Tibial nerve (tissue), 4 donors: ENCODE measurements around the gene GPC6. TPM values are rescaled to one million over a fixed set of nuclear protein-coding genes. Genes with fewer than 3 reads are reported as not detected.

ENCODE experiments used
- DNase-seq, 2 donors: peaks; one replicate each; pipeline ENCODE4 v3.0.0-alpha.2; 2019; ENCODE audit warnings: low spot score in 2 of 2
- H3K27ac ChIP-seq, 4 donors: fragments of 200-600 bp; sonication (generic) in 3 of 4; one replicate each; pipeline ENCODE4 v1.5.1; 2017 to 2019; ENCODE audit warnings: mild to moderate bottlenecking in 1 of 4
- H3K27me3 ChIP-seq, 2 donors: fragments of 200-600 bp; sonication (generic) in 1 of 2; one replicate each; pipeline versions ENCODE4 v1.5.1 to v1.6.0; 2017 to 2019
- H3K36me3 ChIP-seq, 3 donors: fragments of 200-600 bp; sonication (generic); one replicate each; pipeline ENCODE4 v1.5.1; 2018 to 2019
- H3K4me1 ChIP-seq, 4 donors: fragments of 200-600 bp; sonication (generic) in 3 of 4; one replicate each; pipeline ENCODE4 v1.5.1; 2017 to 2019
- H3K4me3 ChIP-seq, 4 donors: fragments of 200-600 bp; sonication (generic) in 3 of 4; one replicate each; pipeline ENCODE4 v1.5.1; 2017 to 2019; ENCODE audit warnings: mild to moderate bottlenecking in 1 of 4, moderate library complexity in 1 of 4
- H3K9me3 ChIP-seq, 4 donors: fragments of 200-600 bp; sonication (generic) in 3 of 4; one replicate each; pipeline ENCODE4 v1.5.1; 2017 to 2019
- EP300 ChIP-seq, 2 donors: sonication (generic); formaldehyde crosslinking; IDR thresholded peaks; one replicate each; pipeline ENCODE4 v1.6.1; 2017; ENCODE audit warnings: antibody characterized with exemption in 2 of 2, mild to moderate bottlenecking in 1 of 2
- POLR2A ChIP-seq, 2 donors: fragments of 450-650 bp; IDR thresholded peaks; one replicate each; pipeline ENCODE4 v1.6.1; 2017; ENCODE audit warnings: antibody characterized with exemption in 2 of 2, mild to moderate bottlenecking in 2 of 2, moderate library complexity in 2 of 2
- WGBS, 2 donors: methylation state at CpG; one replicate each; pipeline ENCODE4 v1.1.5; 2018; 5-methylcytosine and 5-hydroxymethylcytosine counted together
- total RNA-seq, 4 donors: library from RNA; depleted of rRNA; stranded (reverse); fragments of >200 nt; gene quantifications; one replicate each; pipeline ENCODE4 v1.1.0, GENCODE V29; 2016
- TF ChIP-seq, protein P1 (sequence below), 5 experiments: fragments of 200-600 bp in 3 of 5; fragments of 450-650 bp in 2 of 5; sonication (generic) in 3 of 5; IDR thresholded peaks; one replicate each; pipeline ENCODE4 v1.5.1; 2016 to 2019; ENCODE audit warnings: antibody characterized with exemption in 5 of 5, mild to moderate bottlenecking in 3 of 5, moderate library complexity in 2 of 5

GPC6 gene
- total RNA-seq, 4 donors from 2014 or later: 21.9 to 39.5 (median 29.8) TPM

DNA sequence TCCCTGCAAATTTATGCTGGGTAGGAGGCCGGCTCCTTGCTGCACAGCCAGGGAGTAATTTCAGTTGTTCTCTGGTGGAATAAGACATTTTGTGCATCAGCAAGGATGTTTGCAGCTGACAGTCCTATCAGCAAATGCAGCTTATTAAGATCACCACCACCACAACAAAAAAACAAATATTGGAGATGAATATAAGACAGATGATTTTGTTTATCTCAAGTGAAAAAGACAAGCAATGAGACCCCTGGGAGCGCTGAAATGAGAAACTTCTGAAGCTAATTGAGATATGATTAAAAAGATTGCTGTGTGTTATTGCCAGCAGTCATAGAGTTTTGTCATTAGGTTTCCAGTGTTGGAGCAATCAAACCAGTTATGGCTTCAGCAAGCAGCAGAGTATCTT, 505.6 kb downstream of the GPC6 start:
- Histone ChIP-seq H3K27me3 (no peaks in the 10 kb centered on the region), H3K4me1 (peaks cover 0 to 13% (median 0%) of the 10 kb centered on the region in 4 donors), H3K9me3 (no peaks in the 10 kb centered on the region), H3K36me3 (no peaks in the 10 kb centered on the region), H3K4me3 (no peak overlapping the region), H3K27ac (no peak overlapping the region)
- DNase-seq: no peak
- TF ChIP-seq, protein P1, sequence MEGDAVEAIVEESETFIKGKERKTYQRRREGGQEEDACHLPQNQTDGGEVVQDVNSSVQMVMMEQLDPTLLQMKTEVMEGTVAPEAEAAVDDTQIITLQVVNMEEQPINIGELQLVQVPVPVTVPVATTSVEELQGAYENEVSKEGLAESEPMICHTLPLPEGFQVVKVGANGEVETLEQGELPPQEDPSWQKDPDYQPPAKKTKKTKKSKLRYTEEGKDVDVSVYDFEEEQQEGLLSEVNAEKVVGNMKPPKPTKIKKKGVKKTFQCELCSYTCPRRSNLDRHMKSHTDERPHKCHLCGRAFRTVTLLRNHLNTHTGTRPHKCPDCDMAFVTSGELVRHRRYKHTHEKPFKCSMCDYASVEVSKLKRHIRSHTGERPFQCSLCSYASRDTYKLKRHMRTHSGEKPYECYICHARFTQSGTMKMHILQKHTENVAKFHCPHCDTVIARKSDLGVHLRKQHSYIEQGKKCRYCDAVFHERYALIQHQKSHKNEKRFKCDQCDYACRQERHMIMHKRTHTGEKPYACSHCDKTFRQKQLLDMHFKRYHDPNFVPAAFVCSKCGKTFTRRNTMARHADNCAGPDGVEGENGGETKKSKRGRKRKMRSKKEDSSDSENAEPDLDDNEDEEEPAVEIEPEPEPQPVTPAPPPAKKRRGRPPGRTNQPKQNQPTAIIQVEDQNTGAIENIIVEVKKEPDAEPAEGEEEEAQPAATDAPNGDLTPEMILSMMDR (IDR thresholded peaks at IDR 0.05): no peak
- TF ChIP-seq POLR2A (IDR thresholded peaks at IDR 0.05): no peak
- no peak for TF ChIP-seq EP300 (IDR thresholded peaks at IDR 0.05)
- WGBS, 2 donors: 86 to 88% methylated on average over 2 of the region's 2 CpGs

DNA sequence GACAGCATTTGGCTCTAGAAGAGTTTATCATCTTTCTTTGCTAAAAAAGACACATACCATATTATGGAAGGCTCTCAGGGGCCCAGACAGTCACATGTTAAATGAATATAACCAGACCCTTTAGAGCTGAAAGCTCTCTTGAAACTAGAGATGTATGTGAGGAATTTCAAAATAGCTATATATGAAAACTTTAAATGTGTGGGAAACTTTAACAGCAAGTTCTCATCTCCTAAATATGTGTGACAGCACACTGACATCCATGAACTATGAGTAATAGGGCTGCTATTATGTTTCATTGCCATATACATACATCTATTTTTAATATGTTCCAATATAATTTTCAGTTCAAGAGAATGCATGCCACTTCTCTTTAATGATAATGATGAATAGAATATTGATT, 509.5 kb downstream of the GPC6 start:
- TF ChIP-seq POLR2A (IDR thresholded peaks at IDR 0.05) (no peak), EP300 (IDR thresholded peaks at IDR 0.05) (no peak)
- TF ChIP-seq, protein P1 (IDR thresholded peaks at IDR 0.05): no peak
- Histone ChIP-seq H3K27me3 (no peaks in the 10 kb centered on the region), H3K4me3 (no peak overlapping the region), H3K36me3 (no peaks in the 10 kb centered on the region), H3K27ac (no peak overlapping the region), H3K4me1 (no peaks in the 10 kb centered on the region), H3K9me3 (no peaks in the 10 kb centered on the region)
- DNase-seq: no peak

DNA sequence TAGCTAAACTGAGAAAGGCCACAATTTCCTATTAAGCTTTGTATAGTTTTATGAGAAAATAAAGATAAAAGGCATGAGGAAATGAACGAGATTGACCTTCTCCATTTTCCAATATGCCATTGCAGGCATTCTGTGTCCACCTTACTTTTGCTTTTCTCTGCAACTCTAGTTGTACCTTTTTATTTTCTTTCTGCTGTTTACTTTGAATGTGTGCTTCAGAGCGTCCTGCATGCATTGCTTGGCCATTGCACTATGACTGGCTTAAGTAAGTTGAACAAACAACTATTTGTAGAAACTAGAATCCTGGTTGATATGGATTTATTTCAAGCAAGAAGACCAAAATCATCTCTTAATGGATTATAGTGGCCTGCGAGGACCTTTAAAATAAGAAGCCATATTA, 510.3 kb downstream of the GPC6 start:
- H3K36me3 ChIP-seq: no peaks in the 10 kb centered on the region
- H3K4me3 ChIP-seq: no peak overlapping the region
- DNase-seq: no peak
- no peak overlapping the region for H3K27ac ChIP-seq
- TF ChIP-seq EP300 (IDR thresholded peaks at IDR 0.05): no peak
- TF ChIP-seq, protein P1 (IDR thresholded peaks at IDR 0.05): no peak
- WGBS, 2 donors: 89% methylated on average over 3 of the region's 3 CpGs
- H3K27me3 ChIP-seq: no peaks in the 10 kb centered on the region
- no peaks in the 10 kb centered on the region for H3K4me1 ChIP-seq
- no peaks in the 10 kb centered on the region for H3K9me3 ChIP-seq

GRCh38 chr13:93740334-93740733, 513.7 kb downstream of the GPC6 start:
- TF ChIP-seq POLR2A (IDR thresholded peaks at IDR 0.05): no peak
- no peak for TF ChIP-seq EP300 (IDR thresholded peaks at IDR 0.05)
- TF ChIP-seq, protein P1 (IDR thresholded peaks at IDR 0.05): no peak
- no peak for DNase-seq
- Histone ChIP-seq H3K27ac (no peak overlapping the region), H3K4me1 (no peaks in the 10 kb centered on the region), H3K9me3 (no peaks in the 10 kb centered on the region), H3K27me3 (no peaks in the 10 kb centered on the region), H3K36me3 (no peaks in the 10 kb centered on the region), H3K4me3 (no peak overlapping the region)
- 47 to 48% methylated on average over 1 of the region's 1 CpG for WGBS, 2 donors

GRCh38 chr13:93744033-93744432, 517.4 kb downstream of the GPC6 start:
- Histone ChIP-seq H3K9me3 (no peaks in the 10 kb centered on the region), H3K4me3 (no peak overlapping the region), H3K27ac (no peak overlapping the region), H3K27me3 (no peaks in the 10 kb centered on the region), H3K36me3 (no peaks in the 10 kb centered on the region), H3K4me1 (no peaks in the 10 kb centered on the region)
- WGBS, 2 donors: 56 to 63% methylated on average over 5 of the region's 5 CpGs
- DNase-seq: no peak
- no peak for TF ChIP-seq EP300 (IDR thresholded peaks at IDR 0.05)
- TF ChIP-seq, protein P1 (IDR thresholded peaks at IDR 0.05): no peak
- no peak for TF ChIP-seq POLR2A (IDR thresholded peaks at IDR 0.05)
